ENCODE data around the gene BIN1.

The BIN1 gene

DNA sequence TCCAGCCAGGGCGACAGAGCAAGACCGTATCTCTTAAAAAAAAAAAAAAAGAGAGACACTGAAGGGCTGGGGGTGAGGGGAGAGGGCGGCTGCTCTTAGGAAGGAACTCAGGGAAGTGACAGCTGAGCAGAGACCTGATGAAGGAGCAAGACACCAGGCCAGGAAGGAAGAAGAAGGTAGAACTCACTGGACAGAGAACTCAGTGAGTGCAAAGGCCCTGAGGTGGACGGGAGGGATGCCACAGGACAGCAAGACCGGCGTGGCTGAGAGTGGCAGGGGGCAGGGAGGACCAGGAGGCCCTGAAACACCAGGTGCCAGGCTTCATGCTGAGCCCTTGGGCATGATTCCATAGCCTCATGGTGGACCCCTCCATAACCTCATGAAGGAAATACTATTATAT, 18.2 kb downstream of the BIN1 start:
- DNase-seq, result no peak

DNA sequence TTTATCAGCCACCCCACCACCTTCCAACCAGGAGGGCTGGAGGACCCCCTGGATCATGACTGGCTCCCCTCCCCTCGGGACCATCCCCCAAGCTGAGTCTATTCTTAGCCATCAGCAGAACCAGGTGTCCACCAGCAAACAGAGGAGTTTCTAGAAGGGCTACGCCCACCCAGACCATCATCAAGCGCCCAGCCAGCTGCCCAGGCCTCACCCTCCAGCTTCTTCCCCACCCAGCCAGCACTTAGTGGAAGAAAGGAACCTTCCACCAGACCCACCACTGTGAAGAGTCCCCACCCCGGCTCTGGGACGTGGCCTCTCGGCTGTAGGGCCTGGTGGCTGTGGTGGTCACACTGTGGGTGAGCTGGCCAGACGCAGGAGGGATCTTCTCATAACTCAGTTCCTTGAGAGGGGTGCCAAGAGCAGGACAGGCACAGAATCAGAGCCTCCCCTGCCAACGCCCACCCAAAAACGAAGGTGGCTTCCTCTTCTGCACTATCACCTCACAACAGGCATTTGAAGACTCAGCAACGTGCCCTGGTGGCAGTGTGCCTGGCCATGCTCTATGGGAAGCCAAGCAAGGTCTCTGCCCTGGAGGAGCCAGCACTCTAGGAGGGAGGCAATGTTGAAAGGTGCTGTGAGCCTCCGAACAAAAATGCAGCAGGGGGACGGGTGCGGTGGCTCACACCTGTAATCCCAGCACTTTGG, 19.0 kb downstream of the BIN1 start:
- no peak for DNase-seq

DNA sequence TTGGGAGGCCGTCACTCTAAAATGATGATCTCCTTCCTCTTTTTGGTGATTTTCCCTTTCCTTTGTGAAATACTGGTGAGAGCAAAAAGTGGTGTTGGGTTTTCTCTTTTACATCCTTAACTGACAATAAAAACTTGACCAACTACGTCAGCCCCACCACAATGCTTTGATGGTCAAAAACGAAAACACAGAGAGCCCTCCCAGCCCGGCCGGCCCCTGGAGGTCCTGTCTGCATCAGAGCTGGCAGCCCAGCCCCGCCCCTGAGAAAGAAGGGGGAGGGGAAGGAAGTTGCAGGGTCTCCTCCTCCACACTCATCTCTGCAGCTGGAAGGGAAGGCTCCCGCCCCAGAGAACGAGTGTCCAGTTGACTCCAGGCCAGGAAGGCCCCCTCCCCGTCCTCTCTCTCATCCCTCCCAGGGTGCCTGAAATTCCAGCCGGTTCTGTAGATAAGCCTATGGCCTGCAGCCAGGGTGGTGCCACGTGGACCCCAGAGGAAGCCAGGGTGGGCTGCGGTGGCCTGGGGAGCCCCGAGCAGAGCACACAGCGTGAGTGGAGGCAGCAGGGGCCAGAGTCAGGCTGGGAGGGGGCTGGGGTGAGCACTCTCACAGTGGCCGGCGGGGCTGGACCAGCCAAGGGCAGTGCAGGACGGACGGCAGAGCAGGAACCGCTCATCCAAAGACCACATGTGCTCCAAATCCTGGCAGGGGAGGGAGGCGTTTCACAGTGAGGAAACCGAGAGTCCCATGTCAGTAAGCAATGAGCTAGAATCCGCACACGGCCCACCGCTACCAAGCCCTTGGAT, 19.8 kb downstream of the BIN1 start:
- no peak for DNase-seq

DNA sequence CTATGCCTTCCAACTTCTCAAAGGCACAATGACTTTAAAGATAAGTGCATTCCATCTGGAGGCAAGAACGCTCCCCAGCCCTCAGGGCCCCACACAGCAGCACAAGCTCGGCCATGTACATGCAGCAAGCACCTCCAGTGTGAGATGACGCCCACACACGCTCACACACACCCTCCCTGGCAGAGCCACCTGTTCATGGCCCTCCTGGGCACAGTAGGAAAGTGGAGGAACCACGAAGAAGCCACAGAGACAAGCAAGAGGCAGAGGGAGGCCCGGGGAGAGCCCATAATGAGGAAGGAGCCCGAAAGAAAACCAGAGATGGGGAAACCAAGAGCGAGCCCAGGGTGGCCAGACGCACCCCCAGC, 21.7 kb downstream of the BIN1 start:
- DNase-seq, result peak; percentile 34

DNA sequence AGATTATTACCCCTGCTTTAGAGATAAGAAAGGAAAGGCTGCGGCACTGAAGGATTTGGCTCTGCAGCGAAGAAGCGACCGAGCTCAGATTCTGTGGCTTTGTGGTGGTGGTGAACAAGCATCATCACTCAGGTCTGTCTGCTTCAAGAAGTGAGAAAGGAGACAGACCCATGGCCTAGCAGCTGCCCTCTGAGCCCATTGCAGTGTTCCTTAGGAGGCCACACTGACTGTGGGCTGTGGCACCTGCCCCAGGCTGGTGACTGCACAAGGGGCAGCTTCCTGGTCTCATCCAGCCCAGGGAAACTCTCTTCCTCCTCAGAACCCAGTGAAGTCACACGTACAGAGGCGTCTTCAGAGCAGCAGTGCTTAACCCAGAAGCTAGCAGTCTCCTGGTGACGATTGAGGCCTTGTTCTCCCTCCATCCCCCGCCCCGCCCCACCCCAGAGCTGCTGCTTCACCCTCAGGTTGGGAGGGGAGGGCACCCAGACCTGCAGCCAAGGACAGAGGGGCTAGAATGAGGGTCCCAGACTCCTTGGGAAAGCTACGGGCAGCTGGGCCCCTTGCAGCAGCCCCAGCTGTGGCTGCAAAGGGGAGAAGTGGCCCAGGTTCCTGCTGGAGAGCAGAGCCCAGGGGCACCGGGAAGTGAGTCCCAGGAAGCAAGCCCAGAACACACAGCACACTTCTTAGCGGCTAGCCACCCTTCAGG, 22.2 kb downstream of the BIN1 start:
- DNase-seq, result no peak

DNA sequence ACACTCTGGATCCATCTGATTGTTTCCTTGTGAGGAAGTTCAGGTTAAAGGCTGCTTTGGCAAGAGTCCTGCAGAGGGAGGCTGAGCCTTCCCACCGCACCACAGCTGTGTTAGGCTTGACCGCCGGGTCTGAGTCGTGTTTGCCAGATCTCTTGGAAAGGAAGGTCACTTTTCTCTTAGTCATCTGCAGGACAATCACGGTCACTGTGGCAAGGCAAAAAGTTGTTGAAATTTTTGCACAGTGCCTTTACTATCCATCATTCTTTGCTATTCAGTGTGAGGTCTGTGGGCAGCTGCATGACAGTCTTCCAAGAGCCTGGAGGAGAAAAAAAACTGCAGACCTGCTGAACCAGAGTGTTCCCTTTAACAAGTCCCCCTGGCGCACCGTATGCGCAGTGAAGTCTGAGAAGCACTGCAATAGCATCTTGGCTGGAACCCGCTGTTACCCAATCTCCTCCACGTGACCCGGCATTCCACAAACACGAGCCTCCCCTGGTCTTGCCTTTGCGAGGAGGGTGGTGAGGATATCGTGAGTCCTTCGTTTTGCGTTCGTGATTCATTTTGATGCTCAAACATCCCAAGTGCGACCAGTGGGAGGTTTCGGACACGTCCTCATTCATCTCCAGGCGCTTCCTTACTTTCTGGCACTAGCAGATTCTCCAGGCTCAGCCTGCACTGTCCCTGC, 23.0 kb downstream of the BIN1 start:
- no peak for DNase-seq

DNA sequence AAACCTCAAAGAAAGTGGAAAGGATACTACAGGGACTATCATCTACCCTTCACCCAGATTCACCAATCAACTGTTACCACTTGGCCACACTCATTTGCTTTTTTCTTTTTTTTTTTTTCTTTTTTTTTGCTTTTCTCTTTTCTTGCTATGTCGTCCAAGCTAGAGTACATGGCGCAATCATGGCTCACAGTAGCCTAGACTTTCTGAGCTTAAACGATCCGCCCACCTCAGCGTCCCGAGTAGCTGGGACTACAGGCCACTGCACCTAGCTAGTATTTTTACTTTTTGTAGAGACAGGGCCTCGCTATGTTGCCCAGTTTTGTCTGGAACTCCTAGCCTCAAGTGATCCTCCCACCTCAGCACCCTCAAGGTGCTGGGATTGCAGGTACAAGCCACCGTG, 24.0 kb downstream of the BIN1 start:
- no peak for DNase-seq

DNA sequence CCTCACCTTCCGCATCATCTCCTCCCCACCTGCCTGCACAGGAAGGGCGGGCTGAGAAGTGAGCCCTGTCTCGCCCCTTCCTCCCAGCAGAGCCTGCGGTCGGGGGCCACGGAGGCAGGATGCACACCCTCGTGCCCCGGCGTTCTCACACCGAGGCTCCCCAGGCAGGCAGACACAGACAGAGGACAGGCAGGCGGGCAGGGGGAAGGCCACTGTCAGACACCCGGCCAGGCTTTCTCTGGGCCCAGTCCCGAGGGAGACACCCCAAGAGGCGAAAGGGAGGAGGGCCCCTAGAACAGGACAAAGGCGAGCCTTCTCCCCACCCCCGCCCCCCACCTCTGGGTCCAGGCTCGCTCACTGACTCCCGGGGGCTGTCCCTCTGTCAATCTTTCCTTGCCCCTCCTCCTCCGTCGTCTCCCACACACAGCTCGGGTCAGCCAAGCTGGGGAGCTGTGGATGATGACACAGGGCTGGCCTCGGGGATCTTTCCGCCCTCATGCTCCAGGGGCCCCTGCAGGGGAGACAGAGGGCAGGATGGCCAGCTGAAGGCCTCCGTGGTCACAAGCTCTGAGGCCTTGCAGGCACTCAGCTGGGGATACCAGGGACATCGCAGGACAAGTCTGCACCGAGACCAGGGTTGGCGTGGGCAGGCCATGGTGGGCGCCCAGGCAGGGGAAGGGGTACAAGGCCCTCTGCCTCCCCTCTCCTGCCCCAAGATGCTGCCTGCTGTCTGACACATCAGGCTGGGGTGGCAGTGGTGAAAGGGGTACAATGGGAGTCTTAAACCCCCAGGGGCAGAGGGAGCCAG, 24.9 kb downstream of the BIN1 start:
- peak; percentile 61 for DNase-seq

DNA sequence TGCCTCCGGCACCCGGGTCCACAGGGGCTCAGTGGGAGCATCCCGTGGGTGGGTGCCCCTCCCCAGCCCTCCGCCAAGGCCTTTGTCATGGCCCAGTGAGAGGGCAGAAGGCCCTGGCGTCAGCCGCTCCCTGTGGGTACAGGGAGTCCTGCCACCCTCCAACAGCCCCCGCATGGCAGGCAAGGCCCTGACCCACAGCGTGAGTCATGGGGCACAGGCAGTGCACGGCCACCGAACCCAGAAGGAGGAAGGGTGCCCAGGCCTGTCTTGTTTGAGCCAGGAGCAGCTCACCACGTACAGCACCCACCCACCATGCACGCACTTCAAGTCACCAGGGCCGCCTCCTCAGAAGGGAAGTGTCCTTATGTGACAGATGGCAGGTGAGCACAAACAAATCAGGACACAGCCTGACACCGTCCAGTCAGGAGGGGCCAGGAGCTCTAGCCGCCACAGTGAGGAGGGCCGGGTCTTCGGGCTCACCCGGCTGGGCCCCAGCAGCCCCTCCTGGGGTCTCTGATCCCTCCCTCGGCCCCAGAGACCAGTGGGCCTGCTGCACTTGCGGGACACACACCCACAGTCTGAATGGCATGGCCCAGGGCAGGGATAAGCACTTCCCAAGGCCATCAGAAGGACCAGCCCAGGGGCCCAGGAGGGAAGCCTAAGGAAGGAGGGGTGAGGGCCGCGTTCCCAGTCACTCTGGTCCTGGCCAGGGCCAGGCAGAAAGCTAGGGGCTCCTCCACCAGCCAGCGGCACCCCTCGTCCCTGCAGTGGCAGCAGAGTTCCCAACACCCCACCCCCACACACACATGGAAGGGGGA, 25.8 kb downstream of the BIN1 start:
- DNase-seq, result peak; percentile 51

DNA sequence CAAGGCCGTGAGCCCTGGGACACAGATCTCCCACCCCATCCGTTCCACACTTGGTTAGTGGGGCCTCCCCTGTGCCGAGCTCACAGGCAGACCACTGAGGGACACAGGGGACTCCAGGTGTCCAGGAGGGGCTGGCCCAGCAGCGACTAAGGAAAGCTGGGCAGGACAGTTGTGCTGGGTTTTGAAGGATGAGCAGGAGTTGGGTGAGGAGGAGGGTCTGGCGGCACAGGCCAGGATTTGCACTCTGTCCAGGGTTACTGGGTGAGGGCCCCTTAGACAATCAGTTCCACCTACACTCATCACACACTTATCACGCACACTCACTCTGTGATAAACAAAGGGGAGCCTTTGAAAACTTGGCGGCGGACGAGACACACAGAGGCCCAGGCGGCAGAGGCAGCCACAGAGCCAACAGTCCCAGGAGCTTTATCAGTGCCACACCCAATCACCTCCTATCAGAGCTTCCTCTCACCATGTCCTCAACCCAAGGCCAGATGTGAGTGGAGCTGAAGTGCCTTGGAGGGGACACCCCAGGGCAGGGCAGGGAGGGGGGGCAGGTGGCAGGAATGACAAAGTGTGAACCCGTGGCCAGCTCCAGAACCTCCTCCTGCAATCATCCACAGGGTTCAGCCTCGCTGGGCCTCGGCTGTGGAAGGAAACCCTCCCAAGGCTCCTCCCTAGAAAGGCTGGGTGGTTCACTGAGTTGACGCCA, 26.6 kb downstream of the BIN1 start:
- DNase-seq, result peak; percentile 42

DNA sequence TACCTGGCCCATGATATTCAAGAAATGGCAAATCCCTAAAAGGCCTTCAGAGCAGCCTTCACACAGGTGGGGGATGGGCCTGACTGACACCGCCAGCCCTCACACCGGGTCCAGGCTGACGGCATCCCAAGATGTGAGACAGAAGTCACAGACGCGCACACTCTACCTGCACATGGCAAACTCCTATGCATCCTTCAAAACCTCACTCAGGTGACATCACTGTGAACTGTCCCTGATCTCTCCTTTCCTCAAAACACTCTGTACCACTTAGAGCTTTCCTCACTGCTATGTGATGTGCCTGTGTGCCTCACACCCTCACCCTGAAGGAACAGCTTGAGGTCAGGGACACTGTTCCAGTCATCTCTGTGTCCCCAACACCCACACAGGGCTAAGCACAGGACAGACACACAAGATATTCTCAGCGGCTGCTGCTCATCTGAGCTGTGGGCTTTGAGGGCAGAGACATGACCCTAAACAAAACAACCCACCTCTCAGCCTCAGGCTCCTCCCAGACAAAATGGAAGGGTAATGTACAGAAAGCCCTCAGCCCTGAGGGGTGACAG, 27.5 kb downstream of the BIN1 start:
- DNase-seq, result no peak

DNA sequence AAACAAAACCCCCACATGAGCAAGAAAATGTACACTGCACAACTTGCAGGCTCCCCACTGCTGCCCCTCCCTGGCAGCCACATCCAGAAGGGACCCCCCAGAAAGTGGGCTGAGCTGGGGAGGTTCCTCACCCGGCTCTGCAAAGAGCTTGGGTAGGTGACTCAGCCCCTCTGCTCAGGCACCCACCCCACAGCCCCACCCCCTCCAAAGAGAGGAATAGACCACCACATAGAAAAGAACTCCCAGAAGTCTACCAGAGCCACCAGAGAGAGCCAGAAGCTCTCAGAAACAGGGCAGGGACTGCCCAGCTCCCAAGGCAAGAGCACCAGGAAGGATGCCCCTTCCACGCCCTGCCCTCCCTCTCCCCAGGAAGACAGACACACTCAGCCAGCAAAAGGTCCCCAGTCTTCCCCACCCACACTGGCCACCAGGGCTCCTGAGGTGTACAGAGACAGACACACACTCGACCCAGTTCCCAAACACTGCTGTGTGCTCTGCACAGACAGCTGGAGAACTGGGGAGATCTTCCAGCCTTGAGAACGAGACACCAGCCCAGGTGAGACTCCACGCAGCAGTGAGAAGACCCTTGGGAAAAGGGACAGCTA, 28.2 kb downstream of the BIN1 start:
- no peak for DNase-seq

DNA sequence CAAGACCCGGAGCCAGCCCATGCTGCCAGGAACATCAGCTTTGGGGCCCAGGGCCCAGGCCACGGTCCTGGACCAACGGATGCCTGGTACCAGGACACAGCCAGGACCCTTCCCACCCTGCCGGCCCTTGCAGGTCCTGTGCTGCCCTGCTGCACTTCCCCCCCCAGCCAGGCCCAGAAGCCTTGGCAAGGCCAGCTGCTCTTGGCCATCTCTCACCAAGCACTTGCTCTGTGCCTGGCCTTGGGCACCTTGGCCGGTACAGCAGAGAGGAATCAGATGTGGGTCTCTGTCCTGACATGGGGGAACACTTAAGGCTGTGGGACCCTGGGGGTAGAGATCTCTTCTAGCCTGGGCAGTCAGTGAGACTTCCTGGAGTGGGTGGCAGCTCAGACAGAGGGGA, 28.9 kb downstream of the BIN1 start:
- no peak for DNase-seq

DNA sequence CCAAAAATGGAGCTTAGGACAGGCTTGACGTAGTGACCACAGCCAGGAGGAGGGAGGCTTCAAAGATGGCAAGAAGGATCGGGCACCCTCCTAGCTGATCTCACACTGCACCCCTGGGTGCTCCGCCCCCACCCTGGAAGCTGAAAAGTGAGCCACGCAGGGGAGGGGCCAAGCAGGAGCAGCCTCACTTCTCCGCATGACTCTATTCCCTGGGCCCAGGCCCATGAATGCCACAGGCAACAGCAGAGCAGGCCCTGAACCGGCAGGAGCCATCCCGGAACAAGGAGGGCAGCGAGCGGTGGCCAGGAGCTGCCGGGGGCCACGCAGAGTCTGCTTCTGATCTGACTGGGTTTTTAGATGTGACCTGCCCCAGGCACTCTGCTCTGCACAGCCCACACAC, 30.0 kb downstream of the BIN1 start:
- DNase-seq, result no peak

DNA sequence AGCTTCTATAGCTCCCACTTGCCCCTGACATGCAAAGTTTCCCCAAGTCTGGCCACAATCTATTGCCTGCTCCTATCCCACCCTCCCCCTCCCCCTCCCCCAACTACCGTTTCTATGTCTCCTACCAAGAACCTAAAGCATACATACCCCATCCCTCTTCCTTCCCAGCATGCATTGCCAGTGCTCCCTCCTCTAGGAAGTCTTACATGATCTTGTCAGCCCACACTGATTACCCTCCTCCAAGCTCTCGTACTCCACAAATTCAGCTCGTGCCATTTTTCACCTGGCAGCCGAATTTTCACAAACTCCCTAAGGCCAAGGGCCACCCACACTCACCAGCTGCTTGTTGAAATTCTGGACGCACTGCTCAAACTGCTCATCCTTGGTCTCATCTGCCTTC, 30.7 kb downstream of the BIN1 start:
- no peak for DNase-seq

DNA sequence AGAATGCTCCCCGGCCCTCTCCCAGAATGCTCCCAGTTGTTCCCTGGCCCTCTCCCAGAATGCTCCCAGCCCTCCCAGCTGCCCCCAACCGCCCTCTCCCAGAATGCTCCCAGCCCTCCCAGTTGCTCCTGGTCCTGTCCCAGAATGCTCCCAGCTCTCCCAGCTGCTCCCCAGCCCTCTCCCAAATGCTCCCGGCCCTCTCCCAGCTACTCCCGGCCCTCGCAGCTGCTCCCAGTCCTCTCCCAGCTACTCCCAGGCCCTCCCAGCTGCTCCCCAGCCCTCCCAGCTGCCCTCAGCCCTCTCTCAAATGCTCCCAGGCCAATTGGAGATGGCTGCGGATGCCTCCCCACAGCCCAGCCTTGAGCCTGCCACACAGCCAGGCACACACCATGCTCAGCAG, 31.1 kb downstream of the BIN1 start:
- no peak for DNase-seq

DNA sequence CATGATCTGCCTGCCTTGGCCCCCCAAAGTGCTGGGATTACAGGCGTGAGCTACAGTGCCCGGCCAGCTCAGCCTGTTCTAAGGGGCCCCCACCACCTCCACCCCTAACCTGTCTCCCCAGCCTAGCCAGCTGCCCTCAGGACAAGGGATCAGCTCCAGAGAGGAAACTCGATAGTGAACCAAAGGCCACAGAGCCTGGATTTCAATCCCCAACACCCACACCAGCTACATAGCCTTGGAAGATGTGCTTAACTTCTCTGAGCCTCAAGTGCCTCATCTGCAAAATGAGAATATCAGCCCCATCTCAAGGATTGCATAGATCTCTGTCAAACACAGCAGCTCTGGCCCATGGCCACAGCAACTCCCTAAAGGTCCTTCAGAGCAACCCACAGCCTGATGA, 32.0 kb downstream of the BIN1 start:
- DNase-seq, result no peak

DNA sequence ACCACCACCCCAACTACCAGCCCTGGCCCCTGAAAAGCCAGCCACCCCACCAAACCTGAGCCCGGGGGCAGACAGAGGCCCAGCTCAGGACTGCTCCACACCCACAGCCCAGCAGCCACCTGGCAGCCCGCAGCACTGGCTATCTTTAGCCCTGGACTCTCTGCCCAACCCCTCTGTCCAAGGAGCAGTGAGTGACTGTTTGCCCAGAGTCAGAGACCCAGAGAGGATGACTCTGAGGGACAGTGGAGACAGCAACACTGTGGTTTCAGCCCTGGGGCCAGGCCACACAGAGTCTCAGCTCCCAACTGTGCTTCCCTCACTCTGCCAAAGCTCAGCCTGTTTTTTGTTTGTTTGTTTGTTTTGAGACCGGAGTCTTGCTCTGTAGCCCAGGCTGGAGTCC, 32.6 kb downstream of the BIN1 start:
- no peak for DNase-seq

DNA sequence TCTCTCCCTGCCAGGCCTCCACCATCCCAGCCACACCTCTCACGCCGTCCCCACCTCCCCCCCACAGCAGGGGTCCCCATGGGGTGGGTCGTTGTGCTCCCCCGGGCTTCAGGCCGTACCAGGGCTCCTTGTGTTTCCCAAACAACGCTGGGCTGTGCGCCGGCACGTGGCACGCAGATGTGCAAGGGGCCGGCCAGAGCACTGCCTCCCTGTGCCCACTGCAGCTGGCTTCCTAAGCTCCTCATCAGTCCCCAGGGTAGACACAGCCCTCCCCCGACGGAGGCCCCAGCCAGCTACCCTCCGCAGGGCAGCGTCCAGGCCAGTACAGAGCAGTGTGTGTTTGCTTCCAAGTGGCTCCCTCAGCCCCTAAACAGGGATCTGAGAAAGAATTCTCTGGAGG, 34.0 kb downstream of the BIN1 start:
- no peak for DNase-seq

DNA sequence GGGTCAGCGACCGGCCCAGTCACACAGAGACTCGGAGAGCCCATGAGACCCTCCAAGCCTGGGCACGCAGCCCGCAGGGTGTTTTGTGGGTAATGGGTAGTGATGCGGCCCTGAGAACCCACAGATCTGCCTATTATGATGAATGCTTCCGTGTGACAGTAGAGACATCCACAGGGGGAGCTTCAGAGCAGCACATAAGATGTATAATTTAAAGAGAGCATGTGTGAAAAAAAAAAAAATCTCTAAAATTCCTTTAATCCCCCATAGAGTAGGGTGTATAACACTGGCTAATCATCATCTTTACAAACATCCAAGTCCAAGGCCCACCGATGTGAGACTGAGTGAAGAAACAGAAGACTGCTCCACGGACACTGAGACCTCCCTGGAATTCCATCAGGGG, 34.6 kb downstream of the BIN1 start:
- no peak for DNase-seq

Measured in stimulated activated CD4-positive, alpha-beta T cell treated with anti-CD3 and anti-CD28 coated beads, Interleukin-4, amount 100 ng/mL, for 1 hour (primary cell).